ENCODE data around the gene PHF21A.

PHF21A gene

DNA sequence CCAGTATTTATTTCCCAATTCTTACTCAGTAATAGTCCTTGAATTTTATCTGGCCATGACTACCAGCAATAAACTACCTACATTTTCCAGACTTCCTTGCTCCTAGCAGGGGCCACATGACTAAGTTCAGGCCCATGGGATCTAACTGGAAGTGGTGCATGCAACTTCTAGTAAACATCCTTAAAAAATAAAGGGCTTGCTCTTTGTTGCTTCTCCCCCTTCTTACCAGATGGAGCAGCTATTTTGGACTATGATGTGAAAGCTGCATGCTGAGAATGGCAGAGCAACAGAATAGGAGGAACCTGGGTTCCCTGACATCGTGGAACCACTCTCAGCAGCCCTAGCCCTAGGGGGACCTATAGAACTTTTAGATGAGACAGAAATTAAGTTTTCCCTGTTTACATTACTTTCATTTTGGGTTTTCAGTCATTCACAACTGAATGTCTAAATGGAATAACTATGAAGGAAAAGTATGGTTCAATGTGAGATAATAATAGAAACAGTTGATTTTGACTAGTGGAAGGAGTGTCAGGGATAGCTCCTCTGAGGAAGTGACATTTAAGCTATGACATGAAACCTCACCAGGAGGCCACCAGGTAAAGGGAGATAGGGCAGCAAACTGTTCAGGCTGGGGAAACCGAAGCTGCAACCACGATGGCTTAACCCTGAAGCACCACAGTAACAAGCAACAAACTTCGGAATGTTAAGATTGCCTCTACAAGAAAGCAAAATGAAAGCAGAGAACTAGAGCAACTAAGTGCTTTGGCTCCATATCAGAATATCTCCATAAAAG, 48.9 kb downstream of the PHF21A start:
- no peak for DNase-seq

DNA sequence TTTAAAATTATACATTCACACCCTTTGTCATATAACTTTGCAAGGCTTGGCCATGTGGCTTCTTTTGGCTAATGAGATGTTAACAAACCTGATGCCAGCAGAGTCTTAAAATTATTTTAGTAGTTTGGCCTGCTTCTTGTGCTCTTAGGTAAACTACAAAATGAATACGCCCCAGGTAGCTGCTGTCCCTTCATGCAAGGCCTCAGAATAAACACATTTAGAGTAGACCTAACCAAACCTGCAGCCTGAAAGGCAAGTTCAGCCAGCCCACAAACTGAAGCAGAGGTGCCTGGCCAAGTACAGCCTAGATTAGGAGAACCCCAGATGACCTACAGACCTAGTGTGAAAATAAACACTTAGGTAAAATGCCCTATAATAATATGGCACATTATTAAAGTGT, 50.2 kb downstream of the PHF21A start:
- no peak for DNase-seq

DNA sequence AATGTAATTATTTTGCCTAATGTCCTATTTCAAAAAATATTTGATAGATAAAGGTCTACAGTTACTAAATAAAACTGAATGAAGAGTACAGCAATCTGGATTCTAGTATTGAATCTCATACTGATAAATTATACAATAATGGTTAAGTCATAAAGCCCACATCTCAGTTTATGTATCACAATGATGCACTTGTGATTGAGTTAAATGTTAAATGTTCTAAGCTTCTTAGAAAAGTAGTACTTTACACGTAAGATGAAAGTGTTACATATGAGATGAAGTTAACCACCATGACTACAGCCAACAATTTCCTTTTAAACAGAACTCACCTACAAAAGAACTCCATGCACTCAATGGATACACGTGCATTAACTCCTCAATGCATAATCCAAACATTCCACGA, 51.7 kb downstream of the PHF21A start:
- DNase-seq, result no peak

DNA sequence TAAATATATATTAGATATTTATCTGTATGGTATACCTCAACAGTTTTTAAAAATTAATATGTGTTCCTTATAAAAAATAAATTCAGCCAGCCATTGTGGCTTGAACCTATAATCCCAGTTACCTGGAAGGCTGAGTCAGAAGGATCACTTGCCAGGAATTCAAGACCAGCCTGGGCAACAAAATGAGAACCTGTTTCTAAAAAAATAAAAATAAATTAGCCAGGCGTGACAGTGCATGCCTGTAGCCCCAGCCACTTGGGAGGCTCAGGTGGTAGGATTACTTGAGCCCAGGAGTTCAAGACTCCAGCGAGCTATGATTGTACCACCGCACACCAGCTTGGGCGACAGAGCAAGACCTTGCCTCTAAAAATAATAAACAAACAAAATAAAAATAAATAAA, 54.9 kb downstream of the PHF21A start:
- peak; percentile 10 for DNase-seq

DNA sequence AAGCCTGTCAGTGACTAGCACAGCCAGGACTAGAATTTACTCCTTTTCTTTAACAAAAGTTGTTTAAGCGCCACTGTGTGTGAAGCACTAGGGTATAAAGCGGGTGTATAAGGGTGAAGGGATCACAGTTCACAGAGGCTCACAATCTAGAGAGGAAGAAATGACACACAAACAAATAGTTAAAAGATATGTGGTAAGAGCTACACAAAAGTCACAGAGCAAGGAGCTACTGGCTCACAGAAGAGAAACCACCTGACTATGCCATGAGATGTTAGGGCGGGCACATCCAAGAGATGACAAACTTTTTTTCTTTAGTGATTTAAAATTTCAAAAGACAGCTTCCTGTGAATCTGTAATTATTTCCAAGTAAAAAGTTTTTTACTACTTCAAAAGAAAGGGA, 55.6 kb downstream of the PHF21A start:
- no peak for DNase-seq

DNA sequence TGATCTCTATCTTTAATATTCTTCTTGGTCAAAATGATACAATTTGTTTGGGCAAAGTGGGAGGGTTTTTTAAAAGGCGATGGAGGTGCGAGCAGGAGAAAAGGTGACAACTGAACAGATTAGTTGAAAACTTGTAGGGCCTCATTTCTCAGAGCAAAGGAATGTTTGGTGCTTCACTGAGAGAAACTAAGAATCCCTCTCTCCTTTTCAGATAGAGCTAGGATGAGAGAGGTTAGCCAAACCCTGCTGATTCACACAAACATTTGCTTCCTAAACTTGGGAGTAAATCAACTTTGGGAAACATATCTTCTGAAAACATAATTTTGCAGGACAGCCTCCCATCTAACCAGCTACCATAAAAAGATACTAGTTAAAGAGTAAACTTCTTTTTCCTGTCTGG, 57.0 kb downstream of the PHF21A start:
- DNase-seq, result no peak

DNA sequence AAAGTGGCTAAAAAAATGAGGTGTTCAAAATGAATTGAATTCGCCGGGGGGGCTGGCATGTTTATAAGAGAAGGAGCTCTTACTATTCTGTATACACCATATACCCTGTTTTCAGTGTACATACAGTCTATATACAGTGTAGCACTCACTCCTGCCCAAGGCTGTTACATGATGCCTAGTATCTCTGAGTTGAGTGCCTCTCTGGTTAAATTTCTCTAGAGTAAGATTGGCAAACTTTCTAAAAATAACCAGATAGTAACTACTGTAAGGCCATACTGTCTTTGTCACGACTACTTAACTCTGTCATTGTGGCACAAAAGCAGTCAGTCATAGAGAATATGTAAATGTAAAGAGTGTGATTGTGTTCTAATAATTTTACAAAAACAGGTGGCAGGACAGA, 58.1 kb downstream of the PHF21A start:
- no peak for DNase-seq

DNA sequence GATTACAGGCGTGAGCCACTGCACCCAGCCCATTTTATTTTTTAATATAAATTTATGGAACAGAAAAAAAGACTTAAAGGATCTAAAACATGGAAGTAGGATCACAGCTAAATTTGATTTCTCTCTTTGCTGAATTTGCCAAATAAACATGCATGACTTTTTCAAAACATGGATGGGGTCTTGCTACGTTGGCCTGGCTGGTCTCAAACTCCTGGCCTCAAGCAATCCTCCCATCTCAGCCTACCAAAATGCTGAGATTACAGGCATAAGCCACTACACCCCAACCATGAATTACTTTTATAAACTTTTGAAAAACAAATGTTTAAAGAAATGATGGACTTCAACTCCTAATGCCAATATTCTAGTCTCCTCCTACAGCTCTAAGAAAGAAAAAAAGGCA, 61.2 kb downstream of the PHF21A start:
- no peak for DNase-seq

DNA sequence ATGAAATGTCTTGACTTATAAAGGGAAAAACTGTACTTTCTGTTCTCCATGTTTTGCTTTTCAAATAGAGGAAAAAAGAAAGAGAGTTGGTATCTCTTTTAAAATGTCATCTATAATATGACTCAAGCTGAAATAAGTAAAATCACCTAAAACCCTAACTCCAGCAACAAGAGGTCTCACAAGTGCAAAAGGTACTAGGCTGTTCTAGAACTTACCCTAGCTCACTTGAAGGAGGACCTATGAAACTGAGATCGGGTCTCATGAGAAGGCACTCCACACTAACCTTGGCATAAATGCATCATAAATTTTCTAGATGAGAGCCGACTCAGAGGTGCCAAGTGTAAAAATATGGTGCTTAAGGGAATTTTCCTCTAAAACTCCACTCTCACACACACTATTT, 63.8 kb downstream of the PHF21A start:
- no peak for DNase-seq

DNA sequence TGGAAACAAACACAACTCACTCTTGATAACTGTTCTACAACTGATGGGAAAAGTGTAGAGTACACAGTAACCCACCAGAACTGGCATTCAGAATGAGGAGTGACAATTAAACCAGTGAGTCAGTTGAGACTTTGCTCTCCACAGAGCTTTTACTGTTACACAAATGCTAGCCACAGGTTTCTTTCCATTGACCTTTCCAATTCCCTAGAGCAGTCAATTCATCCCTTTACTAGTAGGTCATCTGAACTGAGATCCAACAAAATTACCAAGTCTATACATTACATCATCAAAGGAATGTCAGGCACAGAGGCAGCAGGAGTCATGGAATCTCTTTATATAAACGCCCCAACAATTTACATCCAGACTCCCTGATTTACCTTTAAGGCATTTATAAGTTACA, 65.9 kb downstream of the PHF21A start:
- DNase-seq, result no peak

DNA sequence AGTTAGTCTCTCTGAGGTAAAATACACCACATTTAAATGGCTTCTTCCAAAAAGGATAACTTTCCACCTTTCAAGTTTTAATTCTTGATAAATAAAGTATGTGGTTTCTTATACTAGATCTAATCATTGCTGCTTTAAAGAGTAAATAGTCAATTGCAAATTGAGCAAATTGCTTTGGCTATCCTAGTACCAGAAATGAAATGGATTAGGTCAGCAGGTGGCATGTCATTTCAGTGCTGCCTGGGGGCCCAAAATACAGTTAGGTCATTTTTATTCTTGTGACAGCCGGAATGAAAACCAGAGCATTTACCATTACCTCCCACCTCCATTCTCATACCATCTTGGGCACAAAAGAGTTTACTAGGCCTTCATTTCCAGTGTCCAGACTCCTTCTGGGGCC, 70.2 kb downstream of the PHF21A start:
- DNase-seq, result no peak

DNA sequence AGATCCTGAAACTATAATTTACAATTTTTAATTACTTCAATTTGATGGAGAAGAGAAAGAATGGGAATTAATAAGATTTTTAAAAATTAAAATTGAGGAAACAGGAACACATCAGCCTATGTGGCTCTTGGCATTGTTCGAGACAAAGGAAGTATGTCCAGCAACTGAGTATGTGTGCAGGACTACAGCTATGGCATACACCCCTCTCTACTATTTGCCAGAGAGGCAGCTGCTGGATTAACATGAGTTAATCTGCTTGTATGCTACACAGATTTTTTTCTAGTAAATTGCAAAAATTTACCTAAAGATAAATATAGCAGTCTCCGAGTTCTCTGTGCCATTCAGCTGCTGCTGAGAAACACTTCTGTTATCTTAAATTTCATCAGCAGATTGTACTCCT, 70.6 kb downstream of the PHF21A start:
- no peak for DNase-seq

DNA sequence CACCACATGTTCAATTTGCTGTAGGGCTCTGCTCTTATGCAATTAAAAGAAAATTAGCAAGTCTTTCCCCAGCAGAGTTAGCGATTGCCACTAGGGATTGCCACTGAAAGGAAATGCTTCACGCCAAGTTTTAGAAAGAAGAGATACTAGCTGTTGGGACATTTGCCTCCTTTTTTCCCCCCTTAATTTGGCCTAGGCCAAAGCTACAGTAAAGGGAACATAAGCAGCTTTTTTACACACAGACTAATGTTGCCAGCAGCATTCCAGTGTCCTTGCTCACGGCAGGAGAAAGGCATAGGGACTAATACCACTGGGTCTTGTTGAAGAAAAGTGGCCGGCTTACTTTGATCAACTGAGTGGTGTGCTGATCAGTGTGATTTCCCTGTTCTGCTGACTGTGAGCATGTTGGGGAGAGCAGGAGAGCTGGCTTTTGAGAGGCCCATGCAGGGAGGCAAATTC, 71.2 kb downstream of the PHF21A start:
- DNase-seq, result no peak

DNA sequence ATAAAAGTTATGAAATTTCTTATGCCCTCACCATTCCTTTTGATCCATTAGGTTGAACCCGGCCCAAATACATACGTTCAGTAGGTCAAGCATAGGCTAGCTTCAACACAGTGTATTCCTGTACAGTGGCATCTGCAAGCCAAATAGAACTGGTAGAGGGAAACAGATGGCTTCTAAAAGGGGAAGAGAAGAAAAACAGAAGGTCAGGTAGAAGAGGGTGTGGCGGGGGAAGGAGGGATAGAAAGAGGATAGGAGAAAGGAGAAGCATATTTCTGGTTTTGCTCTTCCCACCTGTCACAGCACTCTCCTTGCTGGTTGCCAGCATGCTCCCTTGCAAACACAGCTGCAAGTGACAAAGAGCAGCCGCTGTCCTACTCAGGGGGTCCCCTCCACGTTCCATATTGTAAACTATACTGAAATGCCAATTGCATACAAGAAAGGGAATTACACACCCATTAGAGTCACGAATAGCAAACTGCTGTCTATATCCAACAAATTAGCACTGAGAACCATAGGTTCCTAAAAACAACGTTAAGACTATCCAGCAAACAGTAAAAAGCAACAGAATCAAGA, 71.8 kb downstream of the PHF21A start:
- no peak for DNase-seq

DNA sequence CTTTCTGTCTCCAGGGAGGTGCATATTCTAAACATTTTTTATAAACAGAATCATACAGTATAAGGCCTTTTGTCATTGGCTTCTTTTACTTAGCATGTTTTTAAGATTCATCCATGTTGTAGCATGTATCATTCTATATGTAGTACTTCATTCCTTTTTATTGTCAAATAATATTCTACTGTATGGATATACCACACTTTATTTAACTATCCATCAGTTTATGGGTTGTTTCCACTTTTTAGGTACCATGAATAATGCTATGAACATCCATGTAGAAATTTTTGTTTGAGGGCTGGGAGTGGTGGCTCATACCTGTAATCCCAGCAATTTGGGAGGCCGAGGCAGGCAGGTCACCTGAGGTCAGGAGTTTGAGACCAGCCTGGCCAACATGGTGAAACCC, 73.1 kb downstream of the PHF21A start:
- no peak for DNase-seq

DNA sequence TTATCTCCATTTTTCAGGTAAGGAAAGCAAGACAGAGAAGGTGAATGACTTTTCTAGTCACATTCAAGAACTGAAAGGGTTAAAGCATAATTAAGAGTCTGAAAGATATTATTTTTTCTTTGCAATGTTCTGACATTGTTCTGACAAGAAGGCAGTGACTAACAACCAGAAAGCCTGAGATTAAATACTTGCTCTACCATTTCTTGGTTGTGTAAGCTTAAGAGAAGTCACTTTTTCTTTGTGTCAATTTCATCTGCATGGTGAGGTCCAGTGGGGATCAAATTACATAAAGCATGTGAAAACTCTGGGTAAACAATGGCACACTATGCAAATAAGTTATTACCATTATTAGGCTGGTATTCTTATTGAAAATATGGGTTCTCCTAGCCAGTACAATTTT, 73.7 kb downstream of the PHF21A start:
- DNase-seq, result no peak

DNA sequence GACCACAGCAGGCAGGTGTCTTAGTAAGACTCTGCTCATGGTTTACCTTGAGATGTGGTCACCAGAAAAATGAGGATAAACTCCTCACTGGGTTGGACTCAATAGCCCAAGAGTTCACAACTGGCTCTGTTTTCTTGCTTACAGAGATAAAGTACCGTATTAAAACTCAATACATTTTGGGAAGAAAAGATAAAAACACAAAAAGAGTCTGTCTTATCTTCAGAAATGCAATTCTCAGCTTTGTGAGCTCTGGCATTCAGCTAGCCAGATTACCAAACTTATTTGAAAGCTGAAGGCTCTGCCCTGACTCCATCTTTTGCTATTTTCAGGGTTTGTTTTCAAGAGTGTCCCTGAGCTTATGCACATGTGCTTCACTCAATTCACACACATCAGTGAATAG, 75.4 kb downstream of the PHF21A start:
- no peak for DNase-seq

DNA sequence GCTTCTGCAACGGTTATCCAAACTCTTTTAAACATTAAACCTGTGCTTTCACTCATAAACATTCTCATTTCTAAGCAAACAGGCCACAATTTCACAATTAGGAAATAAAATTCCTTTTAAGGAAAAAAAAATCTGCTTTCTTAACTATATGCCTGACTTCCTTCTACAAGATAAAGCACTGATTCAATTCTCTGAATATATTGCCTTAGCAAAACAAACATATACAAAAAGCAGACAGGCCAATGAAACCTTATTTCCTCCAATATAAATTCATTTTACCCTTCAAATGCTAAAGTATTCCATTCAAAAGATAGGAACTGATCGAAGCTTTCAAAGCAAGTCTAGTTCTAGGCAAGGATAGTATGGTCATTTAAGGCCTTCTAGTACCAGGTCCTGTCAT, 76.7 kb downstream of the PHF21A start:
- DNase-seq, result no peak

DNA sequence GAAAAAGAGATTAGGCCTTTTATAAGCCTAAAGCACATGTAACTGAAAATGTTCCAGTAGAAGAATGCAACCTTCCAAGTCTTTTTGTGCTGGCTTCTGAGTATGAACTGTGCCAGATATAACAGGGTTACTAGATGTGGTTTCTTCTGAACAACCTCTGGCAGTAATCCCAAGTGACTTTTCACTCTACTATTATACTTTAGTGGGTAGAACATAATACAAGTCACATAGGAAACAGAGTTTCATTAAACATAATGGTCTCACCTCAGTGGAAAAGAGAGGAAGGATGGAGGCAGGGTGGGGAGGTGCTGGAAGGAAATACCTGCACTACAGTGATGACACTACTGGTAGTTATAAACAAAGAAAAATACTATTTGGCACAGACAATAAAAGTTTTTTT, 81.3 kb downstream of the PHF21A start:
- no peak for DNase-seq

DNA sequence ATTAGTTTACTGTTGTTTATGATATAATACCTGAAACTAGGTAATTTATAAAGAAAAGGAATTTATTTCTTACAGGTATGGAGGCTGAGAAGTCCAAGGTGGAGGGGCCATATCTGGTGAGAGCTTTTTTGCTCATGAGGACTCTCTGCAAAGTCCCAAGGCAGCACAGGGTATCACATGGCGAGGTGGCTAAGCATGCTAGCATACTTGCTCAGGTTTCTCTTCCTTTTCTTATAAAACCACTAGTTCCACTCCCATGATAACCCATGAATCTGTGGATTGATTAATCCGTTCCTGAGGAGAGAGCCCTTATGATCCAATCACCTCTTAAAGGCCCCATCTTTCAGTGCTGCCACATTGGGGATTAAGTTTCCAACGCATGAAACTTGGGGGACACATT, 82.7 kb downstream of the PHF21A start:
- no peak for DNase-seq

DNA sequence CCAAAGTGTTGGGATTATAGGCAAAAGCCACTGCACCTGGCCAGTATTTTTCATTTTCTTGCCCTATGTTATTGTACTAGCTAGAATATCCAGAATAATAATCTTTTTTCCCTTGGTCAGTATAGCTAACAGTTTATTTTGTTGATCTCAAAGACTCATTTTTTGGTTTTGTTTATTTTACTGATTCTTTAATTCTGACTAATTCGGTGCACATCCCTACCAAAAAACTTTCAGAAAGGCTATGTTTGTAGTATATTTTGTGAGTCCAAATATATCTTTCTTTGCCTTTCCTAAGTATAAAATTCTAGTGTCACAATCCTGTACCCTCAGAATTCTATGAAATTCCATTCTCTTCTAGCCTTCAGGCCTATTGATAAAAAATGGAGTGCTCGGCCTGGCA, 84.3 kb downstream of the PHF21A start:
- no peak for DNase-seq

DNA sequence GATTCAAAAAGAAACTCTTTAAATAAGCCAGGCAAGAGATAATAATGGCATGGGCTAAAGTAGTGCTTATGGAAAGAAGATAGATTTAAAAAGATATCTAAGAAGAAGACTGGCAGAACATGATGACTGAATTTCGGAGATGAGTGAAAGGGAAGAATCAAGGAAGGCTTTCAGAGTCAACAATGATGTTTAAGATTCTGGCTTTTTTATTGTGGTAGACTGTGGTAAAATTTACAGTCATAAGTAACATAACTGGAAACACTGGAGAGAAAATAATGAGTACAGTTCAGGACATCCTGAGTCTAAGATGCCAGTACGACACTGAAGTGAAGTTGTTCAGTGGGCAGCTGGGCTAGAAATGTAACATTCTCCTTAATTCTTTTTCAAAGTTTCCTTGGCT, 85.2 kb downstream of the PHF21A start:
- DNase-seq, result no peak

DNA sequence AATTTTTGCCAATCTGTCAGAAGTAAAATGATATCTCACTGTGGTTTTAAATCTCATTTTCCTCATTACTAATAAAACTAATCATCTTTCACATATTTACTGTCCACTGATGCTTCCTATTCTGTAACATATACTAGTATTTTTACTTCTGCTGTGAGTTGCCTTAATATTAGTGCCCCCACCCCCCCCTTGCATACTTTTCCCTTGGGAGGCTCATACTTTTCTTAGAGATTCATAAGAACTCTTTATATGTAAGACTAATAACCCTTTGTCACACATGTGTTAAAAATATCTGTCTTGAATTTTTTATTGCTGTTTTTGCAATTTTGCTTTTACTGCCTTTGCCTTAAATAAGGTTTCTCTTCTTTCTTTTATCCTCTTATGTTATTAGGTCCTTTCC, 87.2 kb downstream of the PHF21A start:
- no peak for DNase-seq

DNA sequence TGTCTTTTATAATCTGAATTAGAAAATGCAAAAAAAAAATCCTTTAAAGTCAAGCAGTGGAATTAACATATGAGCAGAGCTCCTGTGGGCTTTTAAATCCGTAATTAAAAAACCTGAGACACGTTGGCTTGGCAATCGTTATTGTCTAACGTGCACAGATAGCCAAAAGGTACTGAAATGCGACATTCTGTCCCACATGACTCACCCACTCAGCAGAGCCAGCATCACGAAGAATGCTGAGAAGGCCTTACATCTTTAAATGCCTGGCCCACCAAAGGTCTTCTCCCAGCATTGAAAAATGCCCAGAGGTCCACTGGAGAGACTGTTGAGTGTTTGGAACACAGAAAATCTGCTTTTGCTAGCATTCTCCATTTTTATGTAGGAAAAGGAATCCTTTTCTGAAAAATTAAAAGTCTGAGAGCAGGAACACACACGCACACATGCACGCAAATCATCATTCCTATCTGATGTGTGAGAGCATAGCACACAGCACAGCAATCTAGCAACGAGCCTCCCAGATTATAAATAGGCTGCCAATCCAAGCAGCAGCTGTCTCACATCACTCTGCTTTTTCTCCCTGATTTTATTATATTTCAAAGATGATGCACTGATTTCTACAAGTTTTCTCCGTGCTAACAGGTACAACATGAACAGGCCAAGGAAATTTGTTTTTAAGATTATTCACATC, 94.5 kb downstream of the PHF21A start:
- no peak for DNase-seq

Data from NCI-H1105 (cell line).